HG03108 (cell line): ENCODE measurements around the gene ACTR3C.
"Not testable (repeated sequence)": the region's sequence is repeated elsewhere in the genome, so short reads cannot be mapped to it uniquely, and the experiment has no call there.

Experiments
- ATAC-seq: cut with Tn5 transposase; IDR thresholded peaks from one replicate; pipeline ENCODE4 v1.9.1; 2021; ENCODE audit warnings: moderate library complexity; ENCODE audit not compliant: unreplicated experiment

ACTR3C gene

GRCh38 chr7:150219941-150220658 is 103.2 kb downstream of the ACTR3C start:
- not testable (repeated sequence) for ATAC-seq

- ATAC-seq: not testable (repeated sequence)
Observed at GRCh38 chr7:150206848-150207247, 116.5 kb downstream of the ACTR3C start.

DNA sequence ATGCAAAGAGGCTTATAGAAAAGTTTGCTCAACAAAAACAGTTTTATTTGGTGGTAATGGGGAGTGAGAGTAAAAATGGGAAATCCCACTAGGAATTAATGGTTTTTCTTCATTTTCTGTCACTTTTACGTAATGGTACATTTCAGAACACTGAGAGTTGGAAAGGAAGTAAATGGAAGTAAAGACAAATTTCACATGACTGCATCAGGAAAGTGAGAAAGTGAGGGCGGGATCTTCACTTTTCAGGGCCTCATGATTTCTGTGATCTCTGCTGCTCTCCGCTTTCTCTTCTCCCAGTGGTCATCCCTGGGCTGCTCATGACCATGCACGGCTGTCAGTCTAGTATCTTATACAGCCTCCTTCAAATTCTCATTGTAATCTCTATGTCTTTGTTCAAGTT is 117.5 kb downstream of the ACTR3C start:
- ATAC-seq: not testable (repeated sequence)

- ATAC-seq: not testable (repeated sequence)
Observed at GRCh38 chr7:150204577-150204976, 118.8 kb downstream of the ACTR3C start.

- not testable (repeated sequence) for ATAC-seq
Observed at GRCh38 chr7:150202894-150203293, 120.5 kb downstream of the ACTR3C start.
